Measurements from ENCODE around the gene NEK9. TPM values are rescaled to one million over a fixed set of nuclear protein-coding genes. Genes with fewer than 3 reads are reported as not detected.
"Not testable (repeated sequence)": the region's sequence is repeated elsewhere in the genome, so short reads cannot be mapped to it uniquely, and the experiment has no call there.

Gene NEK9
- total and polyA plus RNA-seq, 4 donors, result 23.1 to 76.3 (median 53.3) TPM

DNA sequence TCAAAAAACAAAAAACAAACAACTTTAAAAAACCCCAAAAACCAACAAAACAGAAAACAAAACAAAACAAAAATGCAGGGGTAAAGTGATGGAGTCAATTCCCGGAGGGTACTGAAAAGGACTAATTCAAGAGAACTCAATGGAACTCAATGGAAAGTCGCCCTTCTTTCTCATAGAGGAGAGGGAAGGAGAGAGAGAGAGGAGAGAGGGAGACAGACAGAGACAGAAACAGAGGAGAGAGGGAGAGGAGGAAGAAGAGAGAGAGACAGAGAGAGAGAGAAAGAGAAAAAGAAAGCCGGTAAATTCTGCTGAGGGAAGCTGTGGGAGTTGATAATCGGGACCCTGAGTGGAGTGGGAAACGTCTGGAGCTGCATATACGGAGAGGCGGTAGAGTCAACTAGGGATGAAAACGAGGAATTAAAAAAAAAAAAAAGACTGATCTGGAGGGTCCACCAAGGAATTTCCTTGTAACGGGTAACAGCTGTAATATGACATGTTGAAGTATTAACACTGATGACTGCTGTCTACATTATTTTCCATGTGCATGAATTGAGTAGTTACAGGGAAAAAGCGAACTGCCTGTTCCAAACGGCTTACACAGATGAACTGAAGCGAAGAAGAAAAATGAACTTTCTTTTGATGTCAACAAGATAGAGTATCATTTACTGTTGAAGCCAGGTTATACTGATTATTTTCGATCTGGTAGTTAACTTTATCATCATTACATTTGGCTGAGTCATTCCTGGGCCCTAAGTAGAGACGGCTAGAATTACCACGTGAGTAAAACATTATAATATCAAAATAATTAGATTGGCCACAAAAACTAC lies 58.3 kb downstream of the NEK9 start:
- H3K27me3 ChIP-seq (ENCODE audit: control insufficient read depth in 3 of 3, insufficient read depth in 3 of 3, low read length in 2 of 3), result no peaks in the 10 kb centered on the region
- peak overlapping the region; percentile 45 for H3K4me3 ChIP-seq
- no peaks in the 10 kb centered on the region for H3K36me3 ChIP-seq (ENCODE audit: control insufficient read depth in 4 of 4, insufficient read depth in 4 of 4, low read length in 4 of 4)
- H3K9me3 ChIP-seq (ENCODE audit: control insufficient read depth in 4 of 4, insufficient read depth in 3 of 4, low read length in 3 of 4), result no peaks in the 10 kb centered on the region
- H3K27ac ChIP-seq (ENCODE audit: low read depth in 1 of 2, low read length in 1 of 2), result peak overlapping the region; percentile 88 to 93
- H3K9ac ChIP-seq (ENCODE audit: insufficient read depth in 1 of 2, low read length in 2 of 2), result peak overlapping the region; percentile 35 to 75
- ATAC-seq (ENCODE audit: insufficient read depth, low FRiP score) (no peak), DNase-seq (peak in 2 of 3 donors; percentile 75 to 76)
- H3K4me1 ChIP-seq (ENCODE audit: control insufficient read depth in 5 of 5, insufficient read depth in 5 of 5, low read length in 5 of 5), result peaks cover 0 to 19% (median 3%) of the 10 kb centered on the region in 5 donors
- 25 to 31% methylated on average over 15 of the region's 15 CpGs for WGBS, 2 donors
- TF ChIP-seq, protein P1, sequence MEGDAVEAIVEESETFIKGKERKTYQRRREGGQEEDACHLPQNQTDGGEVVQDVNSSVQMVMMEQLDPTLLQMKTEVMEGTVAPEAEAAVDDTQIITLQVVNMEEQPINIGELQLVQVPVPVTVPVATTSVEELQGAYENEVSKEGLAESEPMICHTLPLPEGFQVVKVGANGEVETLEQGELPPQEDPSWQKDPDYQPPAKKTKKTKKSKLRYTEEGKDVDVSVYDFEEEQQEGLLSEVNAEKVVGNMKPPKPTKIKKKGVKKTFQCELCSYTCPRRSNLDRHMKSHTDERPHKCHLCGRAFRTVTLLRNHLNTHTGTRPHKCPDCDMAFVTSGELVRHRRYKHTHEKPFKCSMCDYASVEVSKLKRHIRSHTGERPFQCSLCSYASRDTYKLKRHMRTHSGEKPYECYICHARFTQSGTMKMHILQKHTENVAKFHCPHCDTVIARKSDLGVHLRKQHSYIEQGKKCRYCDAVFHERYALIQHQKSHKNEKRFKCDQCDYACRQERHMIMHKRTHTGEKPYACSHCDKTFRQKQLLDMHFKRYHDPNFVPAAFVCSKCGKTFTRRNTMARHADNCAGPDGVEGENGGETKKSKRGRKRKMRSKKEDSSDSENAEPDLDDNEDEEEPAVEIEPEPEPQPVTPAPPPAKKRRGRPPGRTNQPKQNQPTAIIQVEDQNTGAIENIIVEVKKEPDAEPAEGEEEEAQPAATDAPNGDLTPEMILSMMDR (IDR thresholded peaks at IDR 0.05; ENCODE audit: control extremely low read depth, extremely low read depth), result no peak

GRCh38 chr14:75067765-75068164 lies 59.1 kb downstream of the NEK9 start:
- WGBS, 2 donors, result 90 to 93% methylated on average over 4 of the region's 4 CpGs

DNA sequence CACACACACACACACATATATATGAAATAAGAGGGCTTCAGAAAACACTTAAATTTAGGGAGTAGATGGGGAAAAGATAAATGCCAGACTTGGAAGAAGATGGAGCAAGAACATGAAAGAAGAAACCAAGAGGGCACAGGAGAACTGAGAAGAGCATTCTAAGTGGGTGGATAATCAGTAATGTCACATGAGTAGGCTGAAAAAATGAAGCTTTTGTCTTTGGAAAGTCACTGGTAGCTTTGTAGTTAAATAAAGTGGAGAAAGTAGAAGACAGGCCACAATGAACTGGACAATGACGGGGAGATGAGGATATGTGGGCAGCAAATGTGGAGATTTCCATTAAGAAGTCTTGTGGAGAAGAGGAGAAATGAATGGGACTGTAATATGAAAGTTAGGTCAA lies 59.6 kb downstream of the NEK9 start:
- Histone ChIP-seq H3K27me3 (ENCODE audit: control insufficient read depth in 3 of 3, insufficient read depth in 3 of 3, low read length in 2 of 3) (no peaks in the 10 kb centered on the region), H3K27ac (ENCODE audit: low read depth in 1 of 2, low read length in 1 of 2) (no peak overlapping the region), H3K36me3 (ENCODE audit: control insufficient read depth in 4 of 4, insufficient read depth in 4 of 4, low read length in 4 of 4) (no peaks in the 10 kb centered on the region), H3K9me3 (ENCODE audit: control insufficient read depth in 4 of 4, insufficient read depth in 3 of 4, low read length in 3 of 4) (no peaks in the 10 kb centered on the region), H3K4me1 (ENCODE audit: control insufficient read depth in 5 of 5, insufficient read depth in 5 of 5, low read length in 5 of 5) (peaks cover 0 to 26% (median 8%) of the 10 kb centered on the region in 5 donors), H3K4me3 (no peak overlapping the region), H3K9ac (ENCODE audit: insufficient read depth in 1 of 2, low read length in 2 of 2) (no peak overlapping the region)
- no peak for ATAC-seq (ENCODE audit: insufficient read depth, low FRiP score)
- TF ChIP-seq, protein P1 (IDR thresholded peaks at IDR 0.05; ENCODE audit: control extremely low read depth, extremely low read depth), result no peak
- DNase-seq, result no peak
- WGBS, 2 donors, result 93 to 96% methylated on average over 1 of the region's 1 CpG

More at GRCh38 chr14:75067765-75068164, 59.1 kb downstream of the NEK9 start:
- H3K4me3 ChIP-seq; H3K9ac ChIP-seq (ENCODE audit: insufficient read depth in 1 of 2, low read length in 2 of 2); H3K9me3 ChIP-seq (ENCODE audit: control insufficient read depth in 4 of 4, insufficient read depth in 3 of 4, low read length in 3 of 4); DNase-seq; ATAC-seq (ENCODE audit: insufficient read depth, low FRiP score); H3K36me3 ChIP-seq (ENCODE audit: control insufficient read depth in 4 of 4, insufficient read depth in 4 of 4, low read length in 4 of 4); H3K27me3 ChIP-seq (ENCODE audit: control insufficient read depth in 3 of 3, insufficient read depth in 3 of 3, low read length in 2 of 3): not testable (repeated sequence)
- H3K27ac ChIP-seq (ENCODE audit: low read depth in 1 of 2, low read length in 1 of 2), result peak overlapping the region in 1 of 2 donors; percentile 93
- H3K4me1 ChIP-seq (ENCODE audit: control insufficient read depth in 5 of 5, insufficient read depth in 5 of 5, low read length in 5 of 5), result peaks cover 0 to 26% (median 8%) of the 10 kb centered on the region in 5 donors

DNA sequence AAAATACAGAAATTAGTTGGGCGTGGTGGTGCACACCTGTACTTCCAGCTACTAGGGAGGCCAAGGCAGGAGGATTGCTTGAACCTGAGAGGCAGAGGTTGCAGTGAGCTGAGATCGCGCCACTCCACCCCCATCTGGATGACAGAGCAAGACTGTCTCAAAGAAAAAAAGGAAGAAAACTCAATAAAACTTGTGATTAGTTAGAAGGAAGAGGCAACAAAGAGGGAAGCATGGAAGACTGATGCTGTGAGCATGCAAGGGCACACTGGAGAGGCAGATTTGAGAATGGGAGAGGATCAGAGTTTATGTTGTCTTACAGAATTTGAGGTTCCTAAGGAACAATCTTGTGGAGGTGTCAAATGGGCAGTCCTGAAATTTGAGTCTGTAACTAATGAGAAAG lies 60.2 kb downstream of the NEK9 start:
- Histone ChIP-seq H3K9me3 (ENCODE audit: control insufficient read depth in 4 of 4, insufficient read depth in 3 of 4, low read length in 3 of 4) (no peaks in the 10 kb centered on the region), H3K4me1 (ENCODE audit: control insufficient read depth in 5 of 5, insufficient read depth in 5 of 5, low read length in 5 of 5) (peaks cover 0 to 26% (median 8%) of the 10 kb centered on the region in 5 donors), H3K4me3 (no peak overlapping the region), H3K9ac (ENCODE audit: insufficient read depth in 1 of 2, low read length in 2 of 2) (no peak overlapping the region), H3K27me3 (ENCODE audit: control insufficient read depth in 3 of 3, insufficient read depth in 3 of 3, low read length in 2 of 3) (no peaks in the 10 kb centered on the region), H3K27ac (ENCODE audit: low read depth in 1 of 2, low read length in 1 of 2) (no peak overlapping the region), H3K36me3 (ENCODE audit: control insufficient read depth in 4 of 4, insufficient read depth in 4 of 4, low read length in 4 of 4) (no peaks in the 10 kb centered on the region)
- DNase-seq, result no peak
- 93% methylated on average over 3 of the region's 3 CpGs for WGBS, 2 donors
- TF ChIP-seq, protein P1 (IDR thresholded peaks at IDR 0.05; ENCODE audit: control extremely low read depth, extremely low read depth), result no peak
- ATAC-seq (ENCODE audit: insufficient read depth, low FRiP score), result no peak

Measured in lung (tissue), 12 donors.